Kidney (tissue), 14 donors: Measurements from ENCODE around the gene FBXL4. TPM values are rescaled to one million over a fixed set of nuclear protein-coding genes. Genes with fewer than 3 reads are reported as not detected.
A peak's percentile ranks its signal among the peaks of the same experiment; 100 is the strongest.

Experiments used
- DNase-seq, 5 donors: peaks; one replicate each; pipeline ENCODE4 v3.0.0-alpha.2; 2013 to 2020
- FAIRE-seq: peaks from 2 replicates; lab custom pipeline; 2012; peaks lifted over from hg19 to GRCh38; lab: Jason Lieb, UNC
- H3K27ac ChIP-seq, 2 donors: one replicate each; pipeline ENCODE4 v1.7.0; 2013; ENCODE audit warnings: low read depth in 2 of 2, low read length in 2 of 2, inconsistent platforms in 1 of 2
- H3K27me3 ChIP-seq: one replicate; pipeline ENCODE4 v1.7.1; 2013; ENCODE audit warnings: low read length, inconsistent platforms; ENCODE audit not compliant: control insufficient read depth, insufficient read depth
- H3K36me3 ChIP-seq, 3 donors: one replicate each; pipeline versions ENCODE4 v1.7.0 to v1.7.1; 2013; ENCODE audit warnings: low read length in 3 of 3, control low read depth in 1 of 3, inconsistent platforms in 1 of 3; ENCODE audit not compliant: insufficient read depth in 3 of 3, control insufficient read depth in 2 of 3
- H3K4me1 ChIP-seq, 3 donors: one replicate each; pipeline versions ENCODE4 v1.7.0 to v1.7.1; 2013; ENCODE audit warnings: low read length in 3 of 3, inconsistent platforms in 1 of 3, low read depth in 1 of 3; ENCODE audit not compliant: control insufficient read depth in 2 of 3, insufficient read depth in 2 of 3
- H3K4me3 ChIP-seq, 3 donors: one replicate each; pipeline versions ENCODE4 v1.7.0 to v1.8.1; 2013; ENCODE audit warnings: low read length in 3 of 3, control low read depth in 1 of 3, inconsistent platforms in 1 of 3
- H3K9ac ChIP-seq, 3 donors: one replicate each; pipeline versions ENCODE4 v1.7.0 to v1.7.1; 2013; ENCODE audit warnings: low read length in 3 of 3, control low read depth in 1 of 3, inconsistent platforms in 1 of 3
- H3K9me3 ChIP-seq, 3 donors: one replicate each; pipeline versions ENCODE4 v1.7.0 to v1.7.1; 2013; ENCODE audit warnings: low read length in 3 of 3, control low read depth in 1 of 3, inconsistent platforms in 1 of 3; ENCODE audit not compliant: control insufficient read depth in 2 of 3, insufficient read depth in 1 of 3
- intact Hi-C: fragments of 100-400 bp; cut with DNase I; formaldehyde crosslinking; loops from one replicate; pipeline ENCODE4 v1.11.1; 2022
- polyA plus RNA-seq: library from polyadenylated mRNA; stranded (reverse); fragments of 350-450 nt; fragmentation: Illumina TruSeq; extraction: RNeasy Lipid Tissue Mini Kit (QIAGEN cat#74804); gene quantifications from one replicate; pipeline ENCODE4 v1.2.3, GENCODE V29; 2014; ENCODE audit warnings: low read depth, low replicate concordance; ENCODE audit not compliant: insufficient read depth
- total RNA-seq: library from RNA; stranded (reverse); fragmentation: NEBNext Ultra II Directional; extraction: Animal tissue kit (Norgen Biotek cat#: 25700); gene quantifications from one replicate; pipeline ENCODE4 v1.2.1, GENCODE V29; 2021
- TF ChIP-seq, protein P1 (sequence below): IDR thresholded peaks from 3 replicates; pipeline ENCODE4 v1.5.1; 2012; ENCODE audit warnings: mild to moderate bottlenecking, moderate library complexity, borderline replicate concordance; ENCODE audit not compliant: insufficient read depth; ENCODE audit errors: extremely low read depth
- donor health status: control.
- donor health status: control.
- donor health status: control.
- donor health status: control.
- donor health status: control.
- donor health status: DM: yes; HTN: yes; CAD: no.
- donor health status: Normal renal cell carcinoma (clear cell type).

Gene FBXL4
- total and polyA plus RNA-seq, 2 donors from 2014 or later = 7.6 to 25.8 TPM

DNA sequence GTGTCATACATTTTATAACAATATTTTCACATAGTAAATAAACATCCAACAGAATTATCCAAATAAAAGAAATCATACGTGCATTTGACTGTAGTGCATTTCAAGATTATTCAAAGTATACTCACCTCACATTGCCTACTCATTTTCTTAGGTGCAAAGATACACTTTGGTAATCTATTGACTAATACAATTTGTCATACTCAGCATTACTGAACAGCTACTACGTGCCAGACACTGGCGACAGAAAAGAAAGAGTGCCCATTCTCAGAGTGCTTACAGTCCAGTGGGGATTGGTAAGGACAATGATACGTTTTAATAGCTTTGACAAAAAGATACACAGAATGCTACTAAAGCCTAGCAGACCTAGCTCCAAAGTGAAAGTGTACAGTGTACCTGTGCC is 42.0 kb downstream of the FBXL4 start:
- DNase-seq = no peak
- no peaks in the 10 kb centered on the region for H3K9me3 ChIP-seq
- H3K4me1 ChIP-seq = no peaks in the 10 kb centered on the region
- H3K27ac ChIP-seq = no peak overlapping the region
- intact Hi-C loops = no loop called here
- peak; percentile 32 for FAIRE-seq
- H3K4me3 ChIP-seq = no peak overlapping the region
- H3K27me3 ChIP-seq = no peaks in the 10 kb centered on the region
- TF ChIP-seq, protein P1, sequence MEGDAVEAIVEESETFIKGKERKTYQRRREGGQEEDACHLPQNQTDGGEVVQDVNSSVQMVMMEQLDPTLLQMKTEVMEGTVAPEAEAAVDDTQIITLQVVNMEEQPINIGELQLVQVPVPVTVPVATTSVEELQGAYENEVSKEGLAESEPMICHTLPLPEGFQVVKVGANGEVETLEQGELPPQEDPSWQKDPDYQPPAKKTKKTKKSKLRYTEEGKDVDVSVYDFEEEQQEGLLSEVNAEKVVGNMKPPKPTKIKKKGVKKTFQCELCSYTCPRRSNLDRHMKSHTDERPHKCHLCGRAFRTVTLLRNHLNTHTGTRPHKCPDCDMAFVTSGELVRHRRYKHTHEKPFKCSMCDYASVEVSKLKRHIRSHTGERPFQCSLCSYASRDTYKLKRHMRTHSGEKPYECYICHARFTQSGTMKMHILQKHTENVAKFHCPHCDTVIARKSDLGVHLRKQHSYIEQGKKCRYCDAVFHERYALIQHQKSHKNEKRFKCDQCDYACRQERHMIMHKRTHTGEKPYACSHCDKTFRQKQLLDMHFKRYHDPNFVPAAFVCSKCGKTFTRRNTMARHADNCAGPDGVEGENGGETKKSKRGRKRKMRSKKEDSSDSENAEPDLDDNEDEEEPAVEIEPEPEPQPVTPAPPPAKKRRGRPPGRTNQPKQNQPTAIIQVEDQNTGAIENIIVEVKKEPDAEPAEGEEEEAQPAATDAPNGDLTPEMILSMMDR = no peak
- H3K36me3 ChIP-seq = peaks cover 0 to 7% (median 2%) of the 10 kb centered on the region in 3 donors
- no peak overlapping the region for H3K9ac ChIP-seq

DNA sequence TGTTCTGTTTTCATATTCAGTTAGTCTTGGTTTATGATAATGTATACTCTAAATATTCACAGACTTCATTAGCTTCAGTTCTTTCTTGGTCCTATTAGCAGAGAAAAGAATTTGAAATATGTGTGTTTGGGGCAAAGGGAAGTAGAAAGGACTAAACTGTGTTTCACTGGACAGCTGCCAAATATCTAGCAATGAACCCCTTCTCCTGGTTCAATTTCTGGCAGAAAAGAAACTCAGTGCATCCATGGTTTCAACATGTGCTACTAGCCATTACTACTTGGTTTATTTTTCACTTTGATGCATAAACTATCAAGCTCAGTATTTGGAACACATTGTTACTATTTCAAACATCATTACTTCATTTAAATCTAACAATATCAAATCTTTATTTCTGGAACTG is 43.6 kb downstream of the FBXL4 start:
- H3K9ac ChIP-seq = no peak overlapping the region
- H3K4me3 ChIP-seq = no peak overlapping the region
- H3K36me3 ChIP-seq = peaks cover under 1 to 8% (median 2%) of the 10 kb centered on the region in 3 donors
- DNase-seq = peak in 1 of 5 donors; percentile 33
- H3K27ac ChIP-seq = no peak overlapping the region
- H3K9me3 ChIP-seq = no peaks in the 10 kb centered on the region
- TF ChIP-seq, protein P1 = no peak
- FAIRE-seq = no peak
- no peaks in the 10 kb centered on the region for H3K27me3 ChIP-seq
- no peaks in the 10 kb centered on the region for H3K4me1 ChIP-seq
- intact Hi-C loops = no loop called here

DNA sequence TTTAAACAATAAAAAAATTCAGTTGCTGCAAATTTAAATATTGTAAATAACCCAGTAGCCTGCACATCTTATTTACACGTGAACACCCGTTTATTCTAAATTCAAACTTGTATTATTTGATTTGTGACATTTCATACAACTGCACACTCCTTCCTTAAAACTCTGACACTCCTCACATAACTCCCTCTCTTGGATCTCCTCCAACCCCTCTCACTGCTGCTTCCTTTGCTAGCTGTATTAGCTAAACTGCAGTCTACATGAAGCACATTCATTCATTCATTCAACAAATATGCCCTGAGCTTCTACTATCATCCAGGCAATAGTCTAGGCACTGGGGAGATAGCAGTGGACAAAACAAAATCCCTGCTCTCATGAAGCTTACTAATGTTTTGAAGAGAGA is 47.0 kb downstream of the FBXL4 start:
- no peak overlapping the region for H3K4me3 ChIP-seq
- intact Hi-C loops = no loop called here
- no peaks in the 10 kb centered on the region for H3K4me1 ChIP-seq
- FAIRE-seq (no peak), DNase-seq (peak in 2 of 5 donors; percentile 29 to 62)
- no peak overlapping the region for H3K27ac ChIP-seq
- H3K27me3 ChIP-seq = no peaks in the 10 kb centered on the region
- no peaks in the 10 kb centered on the region for H3K9me3 ChIP-seq
- H3K36me3 ChIP-seq = peaks cover 2 to 17% (median 3%) of the 10 kb centered on the region in 3 donors
- H3K9ac ChIP-seq = no peak overlapping the region
- TF ChIP-seq, protein P1 = no peak

DNA sequence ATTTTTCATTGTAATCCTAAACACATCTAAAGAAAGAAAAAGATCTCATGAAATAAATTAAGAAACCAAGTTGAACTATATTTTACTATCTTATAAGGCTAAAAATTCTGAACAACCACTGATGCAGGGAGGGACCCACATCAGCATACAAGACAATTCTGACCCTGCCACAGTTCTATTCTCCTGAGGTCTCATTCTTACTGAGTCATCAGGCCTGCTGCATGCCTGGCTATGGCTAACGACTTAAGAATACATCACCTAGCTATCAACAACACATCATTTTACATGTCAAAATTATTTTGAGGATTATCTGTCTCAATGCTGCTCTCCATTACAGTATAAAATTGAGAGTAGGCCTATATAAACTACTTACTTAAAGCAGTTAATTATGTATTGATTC is 52.9 kb downstream of the FBXL4 start:
- FAIRE-seq (no peak), DNase-seq (no peak)
- H3K27ac ChIP-seq = no peak overlapping the region
- H3K36me3 ChIP-seq = peaks cover 3 to 9% (median 5%) of the 10 kb centered on the region in 3 donors
- no peaks in the 10 kb centered on the region for H3K27me3 ChIP-seq
- intact Hi-C loops = no loop called here
- H3K4me3 ChIP-seq = no peak overlapping the region
- TF ChIP-seq, protein P1 = no peak
- no peaks in the 10 kb centered on the region for H3K9me3 ChIP-seq
- H3K9ac ChIP-seq = no peak overlapping the region
- no peaks in the 10 kb centered on the region for H3K4me1 ChIP-seq
